Cerebellar nuclear complex (tissue), 1 donor: ENCODE measurements around the gene JUP.

Experiments used
- DNase-seq, 2 experiments: peaks; one replicate each; lab custom pipeline; 2025; lab: John Stamatoyannopoulos, UW

Gene JUP

GRCh38 chr17:41758601-41759000 lies 27.9 kb downstream of the JUP start:
- no peak for DNase-seq

GRCh38 chr17:41754066-41754465 lies 32.4 kb downstream of the JUP start:
- DNase-seq, result no peak

- DNase-seq, result no peak
Observed at GRCh38 chr17:41751288-41751687, 35.2 kb downstream of the JUP start.

GRCh38 chr17:41750862-41751261 lies 35.6 kb downstream of the JUP start:
- DNase-seq, result no peak

- DNase-seq, result no peak
Observed at GRCh38 chr17:41748275-41748674, 38.2 kb downstream of the JUP start.

- DNase-seq, result no peak
Observed at GRCh38 chr17:41741709-41742108, 44.8 kb downstream of the JUP start.

- no peak for DNase-seq
Observed at GRCh38 chr17:41740506-41740905, 46.0 kb downstream of the JUP start.

GRCh38 chr17:41739661-41740352 lies 46.7 kb downstream of the JUP start:
- no peak for DNase-seq

- no peak for DNase-seq
Observed at GRCh38 chr17:41738801-41739112, 47.8 kb downstream of the JUP start.

GRCh38 chr17:41738077-41738800 lies 48.3 kb downstream of the JUP start:
- DNase-seq, result peak in 1 of 2 experiments; percentile 63

GRCh38 chr17:41737680-41738023 lies 48.9 kb downstream of the JUP start:
- DNase-seq, result no peak

GRCh38 chr17:41736983-41737679 lies 49.4 kb downstream of the JUP start:
- DNase-seq, result no peak

- no peak for DNase-seq
Observed at GRCh38 chr17:41735744-41736143, 50.8 kb downstream of the JUP start.

GRCh38 chr17:41734949-41735313 lies 51.6 kb downstream of the JUP start:
- no peak for DNase-seq

- DNase-seq, result no peak
Observed at GRCh38 chr17:41734139-41734948, 52.2 kb downstream of the JUP start, which contains the start of gene HAP1. Gene HAP1, minus strand, starts transcription at chr17:41734643. Its CDS starts 9 bp downstream, at chr17:41734634.

- DNase-seq, result no peak
Observed at GRCh38 chr17:41733348-41734138, 53.0 kb downstream of the JUP start.

GRCh38 chr17:41731836-41732235 lies 54.7 kb downstream of the JUP start:
- DNase-seq, result no peak

GRCh38 chr17:41730479-41730878 lies 56.0 kb downstream of the JUP start:
- DNase-seq, result no peak

- DNase-seq, result no peak
Observed at GRCh38 chr17:41728056-41728455, 58.5 kb downstream of the JUP start.

GRCh38 chr17:41725134-41725533 lies 61.4 kb downstream of the JUP start:
- no peak for DNase-seq

- no peak for DNase-seq
Observed at GRCh38 chr17:41724476-41725050, 61.9 kb downstream of the JUP start.
